WTC11 (cell line): ENCODE data around the gene NFIA. TPM values are rescaled to one million over a fixed set of nuclear protein-coding genes. Genes with fewer than 3 reads are reported as not detected.

ENCODE experiments used
- ATAC-seq: fragments of 200-7000 bp; cut with Tn5 transposase; 2 replicates; pipeline ENCODE4 v1.10.0; 2021; ENCODE audit warnings: mild to moderate bottlenecking, moderate library complexity
- CTCF ChIA-PET: fragments of 300-600 bp; sonication (Branson Sonifier 250); formaldehyde crosslinking; loops from one replicate; lab custom pipeline; 2021; ENCODE audit warnings: antibody characterized with exemption; lab: Charles Lee
- POLR2A ChIA-PET: fragments of 350-600 bp; sonication (Branson Sonifier 250); formaldehyde crosslinking; loops from one replicate; lab custom pipeline; 2021; ENCODE audit warnings: antibody characterized with exemption; lab: Charles Lee
- DNase-seq: peaks from one replicate; pipeline ENCODE4 v3.0.0; 2021; ENCODE audit warnings: low spot score
- H3K27ac Mint-ChIP-seq: 2 replicates; pipeline ENCODE4 v1.8.0; 2021; ENCODE audit warnings: mixed read lengths
- H3K27me3 Mint-ChIP-seq: 2 replicates; pipeline ENCODE4 v1.8.0; 2021; ENCODE audit warnings: low read depth, mild to moderate bottlenecking, moderate library complexity, mixed read lengths
- H3K36me3 Mint-ChIP-seq: 2 replicates; pipeline ENCODE4 v1.8.0; 2021; ENCODE audit warnings: mixed read lengths
- H3K4me1 Mint-ChIP-seq: 2 replicates; pipeline ENCODE4 v1.8.0; 2022; ENCODE audit warnings: mixed read lengths
- H3K4me3 Mint-ChIP-seq: 2 replicates; pipeline ENCODE4 v1.8.0; 2021; ENCODE audit warnings: mild to moderate bottlenecking, moderate library complexity, mixed read lengths
- H3K9me3 Mint-ChIP-seq: 2 replicates; pipeline ENCODE4 v1.8.0; 2021; ENCODE audit warnings: mixed read lengths
- AR ChIP-seq: fragments of 250-450 bp; sonication (Bioruptor Pico); IDR thresholded peaks from 2 replicates; pipeline ENCODE4 v1.9.0; 2021; ENCODE audit warnings: mild to moderate bottlenecking
- CDX4 ChIP-seq: fragments of 250-450 bp; sonication (Bioruptor Pico); IDR thresholded peaks from 2 replicates; pipeline ENCODE4 v1.9.0; 2021; ENCODE audit warnings: moderate library complexity, mild to moderate bottlenecking, inconsistent platforms, borderline replicate concordance
- CREB1 ChIP-seq: sonication (generic); formaldehyde crosslinking; IDR thresholded peaks from 2 replicates; pipeline ENCODE4 v1.8.0; 2023; ENCODE audit warnings: mild to moderate bottlenecking, missing genetic modification reagents
- E2F1 ChIP-seq: sonication (generic); formaldehyde crosslinking; IDR thresholded peaks from 2 replicates; pipeline ENCODE4 v1.8.0; 2022; ENCODE audit warnings: mild to moderate bottlenecking, missing genetic modification reagents
- ESRRA ChIP-seq: sonication (generic); formaldehyde crosslinking; IDR thresholded peaks from 2 replicates; pipeline ENCODE4 v1.8.1; 2022; ENCODE audit warnings: mild to moderate bottlenecking, missing genetic modification reagents, borderline replicate concordance
- FOXP1 ChIP-seq: sonication (generic); formaldehyde crosslinking; IDR thresholded peaks from 2 replicates; pipeline ENCODE4 v1.8.0; 2022; ENCODE audit warnings: missing genetic modification reagents, mild to moderate bottlenecking, moderate library complexity, borderline replicate concordance
- IRF2 ChIP-seq: sonication (generic); formaldehyde crosslinking; IDR thresholded peaks from 2 replicates; pipeline ENCODE4 v1.8.0; 2022; ENCODE audit warnings: low read depth, missing genetic modification reagents, borderline replicate concordance
- JAZF1 ChIP-seq: fragments of 250-450 bp; sonication (Bioruptor Pico); IDR thresholded peaks from 2 replicates; pipeline ENCODE4 v1.9.0; 2021; ENCODE audit warnings: moderate library complexity, mild to moderate bottlenecking, inconsistent platforms
- KAT7 ChIP-seq: sonication (generic); formaldehyde crosslinking; IDR thresholded peaks from 2 replicates; pipeline ENCODE4 v1.8.1; 2023; ENCODE audit warnings: missing genetic modification reagents, mild to moderate bottlenecking, borderline replicate concordance
- MLX ChIP-seq: sonication (generic); formaldehyde crosslinking; IDR thresholded peaks from 2 replicates; pipeline ENCODE4 v1.8.1; 2023; ENCODE audit warnings: mild to moderate bottlenecking, missing genetic modification reagents, moderate library complexity
- ZBTB43 ChIP-seq: sonication (generic); formaldehyde crosslinking; IDR thresholded peaks from 2 replicates; pipeline ENCODE4 v1.8.1; 2023; ENCODE audit warnings: mild to moderate bottlenecking, missing genetic modification reagents
- ZNF121 ChIP-seq: sonication (generic); formaldehyde crosslinking; IDR thresholded peaks from 2 replicates; pipeline ENCODE4 v1.8.0; 2023; ENCODE audit warnings: missing genetic modification reagents
- ZNF138 ChIP-seq: sonication (generic); formaldehyde crosslinking; conservative IDR thresholded peaks from 2 replicates; pipeline ENCODE4 v1.8.1; 2022; ENCODE audit warnings: mild to moderate bottlenecking, moderate library complexity, missing genetic modification reagents
- ZNF281 ChIP-seq: sonication (generic); formaldehyde crosslinking; IDR thresholded peaks from 2 replicates; pipeline ENCODE4 v1.8.0; 2023; ENCODE audit warnings: mild to moderate bottlenecking, missing genetic modification reagents
- ZNF317 ChIP-seq: sonication (generic); formaldehyde crosslinking; IDR thresholded peaks from 2 replicates; pipeline ENCODE4 v1.8.1; 2023; ENCODE audit warnings: low read depth, mild to moderate bottlenecking, moderate library complexity, missing genetic modification reagents, borderline replicate concordance
- total RNA-seq: library from RNA; stranded (reverse); gene quantifications from 3 replicates; pipeline ENCODE4 v1.2.3, GENCODE V29; 2021

Gene NFIA
- total RNA-seq, 1 experiment from 2014 or later = 16.7 TPM

- CTCF ChIA-PET = no interaction called here
- peaks cover 57% of the 10 kb centered on the region for H3K4me1 Mint-ChIP-seq
- ATAC-seq = peak; percentile 53
These were observed 60.6 kb downstream of the NFIA start for GRCh38 chr1:61142726-61143500.

GRCh38 chr1:61143821-61144424, 61.6 kb downstream of the NFIA start:
- no peak for TF ChIP-seq AR (CRISPR knock-in tag)
- ChIA-PET CTCF (no interaction called here), POLR2A (no interaction called here)
- no peak for DNase-seq
- no peak for ATAC-seq
- H3K36me3 Mint-ChIP-seq = no peaks in the 10 kb centered on the region
- no peaks in the 10 kb centered on the region; the same call in 1 of the 2 replicates for H3K27me3 Mint-ChIP-seq
- peaks cover 61% of the 10 kb centered on the region for H3K4me1 Mint-ChIP-seq
- no peak overlapping the region for H3K4me3 Mint-ChIP-seq
- peak overlapping the region; percentile 52; the same call in 1 of the 2 replicates for H3K27ac Mint-ChIP-seq
- no peaks in the 10 kb centered on the region for H3K9me3 Mint-ChIP-seq

More at GRCh38 chr1:61142726-61143500, 60.6 kb downstream of the NFIA start:
- POLR2A ChIA-PET = no interaction called here
- no peaks in the 10 kb centered on the region for H3K9me3 Mint-ChIP-seq
- TF ChIP-seq CREB1 (CRISPR knock-in tag) = no peak
- TF ChIP-seq, all 79 proteins: peak for 0
- no peak for DNase-seq
- H3K4me3 Mint-ChIP-seq = no peak overlapping the region
- H3K27ac Mint-ChIP-seq = peak overlapping the region; percentile 68; the same call in 1 of the 2 replicates
- H3K27me3 Mint-ChIP-seq = no peaks in the 10 kb centered on the region; the same call in 1 of the 2 replicates
- H3K36me3 Mint-ChIP-seq = no peaks in the 10 kb centered on the region

GRCh38 chr1:61149010-61149860, 66.9 kb downstream of the NFIA start:
- no peaks in the 10 kb centered on the region; the same call in 1 of the 2 replicates for H3K27me3 Mint-ChIP-seq
- no peak for DNase-seq
- POLR2A ChIA-PET = no interaction called here

More at GRCh38 chr1:61149010-61149860, 66.9 kb downstream of the NFIA start:
- H3K4me1 Mint-ChIP-seq = peaks cover 57% of the 10 kb centered on the region
- TF ChIP-seq ESRRA (CRISPR knock-in tag) (no peak), FOXP1 (CRISPR knock-in tag) (no peak), MLX (CRISPR knock-in tag) (no peak), ZBTB43 (CRISPR knock-in tag) (no peak), ZNF317 (CRISPR knock-in tag) (no peak), JAZF1 (no peak), CDX4 (CRISPR knock-in tag) (no peak), E2F1 (no peak), ZNF121 (CRISPR knock-in tag) (no peak), ZNF281 (CRISPR knock-in tag) (no peak), KAT7 (no peak), ZNF138 (CRISPR knock-in tag) (no peak), IRF2 (CRISPR knock-in tag) (no peak)
- TF ChIP-seq, all 79 proteins: peak for 0
- Mint-ChIP-seq H3K4me3 (no peak overlapping the region), H3K27ac (no peak overlapping the region), H3K36me3 (no peaks in the 10 kb centered on the region), H3K9me3 (no peaks in the 10 kb centered on the region)
- CTCF ChIA-PET = interaction anchor here (0.5 to 0.9 kb wide), 3 partner anchors 71 to 339 kb away, joined by 3 to 4 read pairs (median 3); no protein-coding TSS in a partner anchor
- ATAC-seq = no peak
